Measurements from ENCODE around the gene GPR55.

Gene GPR55

GRCh38 chr2:230863031-230863430 lies 62.0 kb downstream of the GPR55 start:
- Mint-ChIP-seq H3K27me3 (ENCODE audit: low read depth) (peaks cover 70% of the 10 kb centered on the region), H3K9me3 (no peaks in the 10 kb centered on the region), H3K4me1 (ENCODE audit: low read depth) (peaks cover 17% of the 10 kb centered on the region), H3K36me3 (ENCODE audit: low read depth) (no peaks in the 10 kb centered on the region), H3K4me3 (no peak overlapping the region), H3K27ac (no peak overlapping the region)

DNA sequence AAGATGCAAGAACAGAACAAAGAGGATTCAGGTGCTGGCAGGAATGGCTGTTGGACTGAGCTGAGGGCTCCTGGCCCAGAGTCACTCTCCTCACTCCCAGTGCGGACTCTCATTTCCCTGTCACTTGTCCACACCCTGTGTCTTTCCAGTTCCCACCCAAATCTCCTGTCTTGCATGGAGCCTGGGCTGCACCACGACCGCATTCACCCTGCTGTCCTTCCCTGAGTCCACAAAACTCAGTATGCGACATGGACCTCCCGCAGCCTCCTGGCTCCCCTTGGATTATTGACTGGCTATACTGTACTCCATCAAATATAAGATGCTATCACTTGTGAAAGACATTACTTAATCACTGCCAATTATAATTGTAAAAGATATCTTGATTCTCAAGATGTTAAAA lies 62.8 kb downstream of the GPR55 start:
- no peaks in the 10 kb centered on the region for H3K36me3 Mint-ChIP-seq (ENCODE audit: low read depth)
- peaks cover 77% of the 10 kb centered on the region for H3K27me3 Mint-ChIP-seq (ENCODE audit: low read depth)
- no peak overlapping the region for H3K27ac Mint-ChIP-seq
- H3K4me3 Mint-ChIP-seq: no peak overlapping the region
- peaks cover 17% of the 10 kb centered on the region for H3K4me1 Mint-ChIP-seq (ENCODE audit: low read depth)
- H3K9me3 Mint-ChIP-seq: no peaks in the 10 kb centered on the region

GRCh38 chr2:230861552-230862255 lies 63.3 kb downstream of the GPR55 start:
- Mint-ChIP-seq H3K9me3 (no peaks in the 10 kb centered on the region), H3K4me1 (ENCODE audit: low read depth) (peaks cover 14% of the 10 kb centered on the region), H3K36me3 (ENCODE audit: low read depth) (no peaks in the 10 kb centered on the region), H3K27ac (no peak overlapping the region), H3K27me3 (ENCODE audit: low read depth) (peaks cover 72% of the 10 kb centered on the region), H3K4me3 (no peak overlapping the region)

All from T-helper 1 cell treated with Interleukin-12 subunit alpha and Interleukin-12 subunit beta and Interleukin-4 antibody, amounts not matched to agents 30 μg/mL and 1 μg/mL, for 36 hours (primary cell).